Heart right ventricle (tissue), 16 donors: ENCODE results near the gene ST6GALNAC3. TPM values are rescaled to one million over a fixed set of nuclear protein-coding genes. Genes with fewer than 3 reads are reported as not detected.

Experiments used
- ATAC-seq, 8 donors: fragments of 200-7000 bp; cut with Tn5 transposase; one replicate each; pipeline ENCODE4 v1.9.1; 2020; ENCODE audit warnings: mild to moderate bottlenecking in 8 of 8, moderate library complexity in 8 of 8, moderate number of reproducible peaks in 1 of 8
- DNase-seq, 2 donors: peaks; one replicate each; pipeline ENCODE4 v3.0.0-alpha.2; 2020
- H3K27ac ChIP-seq, 10 donors: fragments of 200-600 bp; sonication (generic) in 2 of 10; one replicate each; pipeline versions ENCODE4 v1.5.0 to v1.8.0; 2020 to 2022; ENCODE audit warnings: mild to moderate bottlenecking in 3 of 10
- H3K27me3 ChIP-seq, 7 donors: fragments of 200-600 bp; one replicate each; pipeline ENCODE4 v1.8.0; 2021 to 2022; ENCODE audit warnings: mild to moderate bottlenecking in 2 of 7
- H3K36me3 ChIP-seq, 9 donors: fragments of 200-600 bp; sonication (generic) in 1 of 9; one replicate each; pipeline versions ENCODE4 v1.5.0 to v1.8.0; 2020 to 2022; ENCODE audit warnings: mild to moderate bottlenecking in 2 of 9
- H3K4me1 ChIP-seq, 9 donors: fragments of 200-600 bp; sonication (generic) in 1 of 9; one replicate each; pipeline versions ENCODE4 v1.5.0 to v1.8.0; 2020 to 2022; ENCODE audit warnings: mild to moderate bottlenecking in 4 of 9
- H3K4me3 ChIP-seq, 10 donors: fragments of 200-600 bp; sonication (generic) in 2 of 10; one replicate each; pipeline versions ENCODE4 v1.5.0 to v1.8.0; 2020 to 2022; ENCODE audit warnings: mild to moderate bottlenecking in 7 of 10, moderate library complexity in 2 of 10
- H3K9me3 ChIP-seq, 11 donors: fragments of 200-600 bp in 10 of 11; sonication (generic) in 2 of 11; one replicate each; pipeline versions ENCODE4 v1.5.0 to v1.8.0; 2013 to 2022; ENCODE audit warnings: mild to moderate bottlenecking in 2 of 11, control low read depth in 1 of 11, moderate library complexity in 1 of 11
- CTCF ChIP-seq, 9 donors: fragments of 200-600 bp; sonication (generic) in 2 of 9; IDR thresholded peaks; one replicate each; pipeline versions ENCODE4 v1.5.0 to v1.8.0; 2021 to 2022; ENCODE audit warnings: antibody characterized with exemption in 9 of 9, mild to moderate bottlenecking in 5 of 9, moderate library complexity in 1 of 9
- WGBS, 2 donors: extraction: QIAGEN DNeasy Blood & Tissue Kit; methylation state at CpG; one replicate each; pipeline ENCODE4 v1.1.7; 2013; ENCODE audit warnings: inconsistent platforms in 1 of 2; 5-methylcytosine and 5-hydroxymethylcytosine counted together
- intact Hi-C, 10 donors: fragments of 100-400 bp; cut with DNase I; formaldehyde crosslinking; loops; one replicate each; pipeline versions ENCODE4 v1.11.1 to v1.14.2; 2022
- polyA plus RNA-seq, 2 donors: library from polyadenylated mRNA; stranded (reverse); fragments of 200-250 nt; gene quantifications; one replicate each; pipeline ENCODE4 v1.2.3, GENCODE V29; 2013
- total RNA-seq, 10 donors: library from RNA; stranded (reverse); fragmentation: NEBNext Ultra II Directional in 3 of 10; extraction: Animal tissue kit (Norgen Biotek cat#: 25700) in 3 of 10; gene quantifications; one replicate each; pipeline versions ENCODE4 v1.2.1 to v1.2.4, GENCODE V29; 2021 to 2023
- donor health status: Arrhythmogenic right ventricular cardiomyopathy.
- donor health status: ischemic (EF 13 %, LVEDD 7.1; RV severe dilation, severe dysfunction).
- donor health status: healthy with polysubstance abuse.
- donor health status: DM: no; HTN: yes; CAD: no.
- donor health status: DM: no; HTN: no; CAD: no.
- donor health status: ischemic (EF 25% LVEDD 6.9; RV normal size, moderate dysfunction).
- donor health status: ischemic (EF 25% LVEDD 5.7; RV mildly dilated, moderate dysfunction).
- donor health status: healthy.
- donor health status: DM: yes; HTN: yes; CAD: no.
- donor health status: Ischemic cardiomyopathy.
- donor health status: ischemic (EF 35%, LVEDD 5.7; RV mildly dilated, moderate dysfunction).
- donor health status: nonischemic (EF 11% LVEDD 7.7; RV severe dilation, severe dysfunction).
- donor health status: DM: yes; HTN: yes; CAD: no.
- donor health status: PGD.
- donor health status: ischemic (EF 29% LVEDD 5.4; RV normal size, mild dysfunction).
- donor health status: nonischemic (EF 23%, LVEDD 6.1; RV moderate dilation, normal function).

The ST6GALNAC3 gene
- total and polyA plus RNA-seq, 12 donors: 2.8 to 10.3 (median 4.8) TPM

- Histone ChIP-seq H3K4me3 (no peak overlapping the region), H3K27ac (no peak overlapping the region), H3K27me3 (no peaks in the 10 kb centered on the region), H3K4me1 (peaks cover 0 to under 1% (median 0%) of the 10 kb centered on the region in 9 donors), H3K9me3 (no peaks in the 10 kb centered on the region), H3K36me3 (no peaks in the 10 kb centered on the region)
- 82 to 88% methylated on average over 13 of the region's 13 CpGs for WGBS, 2 donors
- intact Hi-C loops: no loop called here
- ATAC-seq (no peak), DNase-seq (no peak)
- TF ChIP-seq CTCF (IDR thresholded peaks at IDR 0.05): no peak
Observed at GRCh38 chr1:76291191-76291590, 216.6 kb downstream of the ST6GALNAC3 start.

- 77 to 80% methylated on average over 1 of the region's 1 CpG for WGBS, 2 donors
Observed at GRCh38 chr1:76291737-76292136, 217.2 kb downstream of the ST6GALNAC3 start.

GRCh38 chr1:76292418-76293184 lies 218.1 kb downstream of the ST6GALNAC3 start:
- intact Hi-C loops: no loop called here

More at GRCh38 chr1:76291737-76292136, 217.2 kb downstream of the ST6GALNAC3 start:
- no peaks in the 10 kb centered on the region for H3K9me3 ChIP-seq
- H3K4me3 ChIP-seq: no peak overlapping the region
- H3K4me1 ChIP-seq: no peaks in the 10 kb centered on the region
- no peak for TF ChIP-seq CTCF (IDR thresholded peaks at IDR 0.05)
- no peaks in the 10 kb centered on the region for H3K27me3 ChIP-seq
- H3K36me3 ChIP-seq: no peaks in the 10 kb centered on the region
- DNase-seq (no peak), ATAC-seq (no peak)
- intact Hi-C loops: no loop called here
- no peak overlapping the region for H3K27ac ChIP-seq

GRCh38 chr1:76293831-76294230 lies 219.3 kb downstream of the ST6GALNAC3 start:
- WGBS, 2 donors: 70 to 77% methylated on average over 4 of the region's 4 CpGs
- TF ChIP-seq CTCF (IDR thresholded peaks at IDR 0.05): no peak
- ATAC-seq (no peak), DNase-seq (no peak)
- H3K9me3 ChIP-seq: no peaks in the 10 kb centered on the region
- intact Hi-C loops: no loop called here
- H3K4me3 ChIP-seq: no peak overlapping the region
- H3K36me3 ChIP-seq: no peaks in the 10 kb centered on the region
- no peaks in the 10 kb centered on the region for H3K4me1 ChIP-seq
- peak overlapping the region in 1 of 10 donors; percentile 29 for H3K27ac ChIP-seq
- no peaks in the 10 kb centered on the region for H3K27me3 ChIP-seq

More at GRCh38 chr1:76292418-76293184, 218.1 kb downstream of the ST6GALNAC3 start:
- Histone ChIP-seq H3K9me3 (no peaks in the 10 kb centered on the region), H3K27me3 (no peaks in the 10 kb centered on the region), H3K4me1 (no peaks in the 10 kb centered on the region), H3K36me3 (no peaks in the 10 kb centered on the region), H3K4me3 (no peak overlapping the region), H3K27ac (peak overlapping the region in 1 of 10 donors; percentile 29)
- no peak for TF ChIP-seq CTCF (IDR thresholded peaks at IDR 0.05)
- 92 to 93% methylated on average over 2 of the region's 2 CpGs for WGBS, 2 donors
- ATAC-seq (no peak), DNase-seq (no peak)
